HepG2 (cell line): ENCODE measurements around the gene SOAT2. TPM values are rescaled to one million over a fixed set of nuclear protein-coding genes. Genes with fewer than 3 reads are reported as not detected.
A peak's percentile ranks its signal among the peaks of the same experiment; 100 is the strongest.

Source experiments
- ATF1 ChIP-seq: IDR thresholded peaks from 2 replicates; pipeline ENCODE4 v1.6.1; 2016; ENCODE audit warnings: mild to moderate bottlenecking, control low read depth
- BCL6 ChIP-seq: IDR thresholded peaks from 2 replicates; pipeline ENCODE4 v1.6.1; 2016; ENCODE audit warnings: missing genetic modification reagents, missing compliant biosample characterization
- BRCA1 ChIP-seq: sonication (generic); formaldehyde crosslinking; IDR thresholded peaks from 2 replicates; pipeline ENCODE4 v1.4.0; 2020; ENCODE audit warnings: missing genetic modification reagents
- DPF2 ChIP-seq: sonication (generic); formaldehyde crosslinking; IDR thresholded peaks from 2 replicates; pipeline ENCODE4 v1.4.0; 2020; ENCODE audit warnings: mild to moderate bottlenecking, low read depth, missing genetic modification reagents, borderline replicate concordance
- GTF3A ChIP-seq: sonication (generic); formaldehyde crosslinking; conservative IDR thresholded peaks from 2 replicates; pipeline ENCODE4 v1.4.0; 2020; ENCODE audit warnings: mild to moderate bottlenecking, missing genetic modification reagents
- HDAC6 ChIP-seq: fragments of 200-600 bp; sonication (generic); IDR thresholded peaks from 2 replicates; pipeline ENCODE4 v1.7.0; 2017; ENCODE audit warnings: mild to moderate bottlenecking, antibody characterized with exemption, low read length, low read depth
- HNRNPH1 ChIP-seq: fragments of 200-400 bp; formaldehyde crosslinking; optimal IDR thresholded peaks from 2 replicates; pipeline ENCODE3; 2017; ENCODE audit warnings: mild to moderate bottlenecking, low read depth, low read length
- NCOR1 ChIP-seq: fragments of 200-600 bp; sonication (generic); IDR thresholded peaks from 2 replicates; pipeline ENCODE4 v1.7.0; 2017; ENCODE audit warnings: antibody characterized with exemption, low read length, borderline replicate concordance
- NFE2 ChIP-seq: sonication (generic); formaldehyde crosslinking; IDR thresholded peaks from 2 replicates; pipeline ENCODE4 v1.4.0; 2020; ENCODE audit warnings: missing genetic modification reagents
- NFIC ChIP-seq: IDR thresholded peaks from 2 replicates; pipeline ENCODE4 v1.6.1; 2012; ENCODE audit warnings: mild to moderate bottlenecking, low read length, inconsistent platforms
- RORA ChIP-seq: sonication (generic); formaldehyde crosslinking; IDR thresholded peaks from 2 replicates; pipeline ENCODE4 v1.5.0; 2020; ENCODE audit warnings: mild to moderate bottlenecking, missing genetic modification reagents, moderate library complexity
- SRF ChIP-seq: IDR thresholded peaks from 2 replicates; pipeline ENCODE4 v1.6.1; 2011; ENCODE audit warnings: mild to moderate bottlenecking, low read depth, low read length, moderate library complexity
- TBX2 ChIP-seq: sonication (generic); formaldehyde crosslinking; IDR thresholded peaks from 2 replicates; pipeline ENCODE4 v1.5.0; 2020; ENCODE audit warnings: missing genetic modification reagents, mild to moderate bottlenecking, borderline replicate concordance
- THYN1 ChIP-seq: sonication (generic); formaldehyde crosslinking; IDR thresholded peaks from 2 replicates; pipeline ENCODE4 v1.8.1; 2023; ENCODE audit warnings: low read depth, mild to moderate bottlenecking, moderate library complexity, missing genetic modification reagents, borderline replicate concordance
- TOPORS ChIP-seq: sonication (generic); formaldehyde crosslinking; IDR thresholded peaks from 2 replicates; pipeline ENCODE4 v1.8.0; 2023; ENCODE audit warnings: mild to moderate bottlenecking, missing genetic modification reagents
- ZBTB7A ChIP-seq: sonication (generic); formaldehyde crosslinking; IDR thresholded peaks from 2 replicates; pipeline ENCODE4 v1.8.0; 2022; ENCODE audit warnings: mild to moderate bottlenecking, missing genetic modification reagents
- ZFAT ChIP-seq: sonication (generic); formaldehyde crosslinking; conservative IDR thresholded peaks from 2 replicates; pipeline ENCODE4 v1.8.1; 2023; ENCODE audit warnings: missing genetic modification reagents, inconsistent platforms
- ZNF260 ChIP-seq: sonication (generic); formaldehyde crosslinking; IDR thresholded peaks from 2 replicates; pipeline ENCODE4 v1.4.0; 2020; ENCODE audit warnings: missing genetic modification reagents, low read depth, mild to moderate bottlenecking, borderline replicate concordance
- ZNF451 ChIP-seq: sonication (generic); formaldehyde crosslinking; IDR thresholded peaks from 2 replicates; pipeline ENCODE4 v1.5.0; 2020; ENCODE audit warnings: mild to moderate bottlenecking, missing genetic modification reagents
- ZNF543 ChIP-seq: sonication (generic); formaldehyde crosslinking; IDR thresholded peaks from 2 replicates; pipeline ENCODE4 v1.4.0; 2020; ENCODE audit warnings: mild to moderate bottlenecking, missing genetic modification reagents
- ZNF709 ChIP-seq: sonication (generic); formaldehyde crosslinking; IDR thresholded peaks from 2 replicates; pipeline ENCODE4 v1.5.0; 2020; ENCODE audit warnings: mild to moderate bottlenecking, missing genetic modification reagents
- ZNF879 ChIP-seq: sonication (generic); formaldehyde crosslinking; IDR thresholded peaks from 2 replicates; pipeline ENCODE4 v1.8.1; 2023; ENCODE audit warnings: missing genetic modification reagents
- polyA plus RNA-seq, 8 experiments: library from polyadenylated mRNA; depleted of rRNA in 3 of 8; stranded (reverse) in 7 of 8; unstranded in 1 of 8; fragments of >200 nt; fragmentation: Illumina TruSeq in 4 of 8; extraction: Trizol in 4 of 8; gene quantifications; 2 replicates each; pipeline versions ENCODE4 v1.2.1 to v1.2.3, GENCODE V29; 2011 to 2016; ENCODE audit warnings: low read depth in 4 of 8, missing spikeins in 1 of 8, mixed read lengths in 1 of 8; ENCODE audit not compliant: insufficient read depth in 1 of 8
- total RNA-seq, 5 experiments: library from RNA; depleted of rRNA; stranded (reverse); fragments of >200 nt; fragmentation: Illumina TruSeq; extraction: Trizol; gene quantifications; 2 replicates each; pipeline ENCODE4 v1.2.3, GENCODE V29; 2016; ENCODE audit warnings: low read depth in 1 of 5
- TF ChIP-seq, protein P1 (sequence below): fragments of 450-650 bp; IDR thresholded peaks from 2 replicates; pipeline ENCODE4 v1.6.1; 2016
- TF ChIP-seq, protein P2 (sequence below): sonication (generic); formaldehyde crosslinking; IDR thresholded peaks from 2 replicates; pipeline ENCODE4 v1.5.1; 2020; ENCODE audit warnings: mild to moderate bottlenecking, moderate library complexity, missing genetic modification reagents
- TF ChIP-seq, protein P3 (sequence below): sonication (generic); formaldehyde crosslinking; IDR thresholded peaks from 2 replicates; pipeline ENCODE4 v1.4.0; 2020; ENCODE audit warnings: missing genetic modification reagents, borderline replicate concordance

Gene SOAT2
- total and polyA plus RNA-seq, 2 of the 13 experiments (the other 11 are each of a cell fraction or from before 2014, with no cell fraction given), result 14.9 to 108 TPM

DNA sequence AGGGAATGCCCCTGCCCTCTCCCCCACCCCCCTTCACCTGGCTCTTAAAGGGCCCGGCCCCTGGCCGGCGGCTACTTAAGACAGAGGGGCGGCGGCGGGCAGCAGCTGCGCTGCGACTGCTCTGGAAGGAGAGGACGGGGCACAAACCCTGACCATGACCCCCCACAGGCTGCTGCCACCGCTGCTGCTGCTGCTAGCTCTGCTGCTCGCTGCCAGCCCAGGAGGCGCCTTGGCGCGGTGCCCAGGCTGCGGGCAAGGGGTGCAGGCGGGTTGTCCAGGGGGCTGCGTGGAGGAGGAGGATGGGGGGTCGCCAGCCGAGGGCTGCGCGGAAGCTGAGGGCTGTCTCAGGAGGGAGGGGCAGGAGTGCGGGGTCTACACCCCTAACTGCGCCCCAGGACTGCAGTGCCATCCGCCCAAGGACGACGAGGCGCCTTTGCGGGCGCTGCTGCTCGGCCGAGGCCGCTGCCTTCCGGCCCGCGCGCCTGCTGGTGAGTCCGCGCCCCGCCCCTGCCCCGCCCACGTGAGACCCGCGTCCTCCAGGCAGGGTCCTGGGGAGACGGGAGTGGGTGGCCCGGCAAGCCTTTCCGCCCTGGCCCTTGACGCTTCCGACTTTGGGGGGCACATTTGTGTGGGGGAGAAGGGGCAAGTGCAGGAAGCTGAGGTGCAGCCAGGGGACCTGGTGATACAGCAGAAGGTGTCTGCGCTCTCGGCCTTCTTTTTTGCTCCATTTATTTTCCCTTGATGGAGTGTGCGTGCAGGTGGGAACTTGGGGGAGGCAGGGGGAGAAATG is 5.5 kb upstream of the SOAT2 start, which contains the start of gene IGFBP6 (continued):
- TF ChIP-seq ZNF451, result 0 out of 2 replicates have a peak, but pooled peaks have one; percentile 71
- TF ChIP-seq ATF1 (CRISPR knock-in tag), result no peak
- TF ChIP-seq, protein P1, sequence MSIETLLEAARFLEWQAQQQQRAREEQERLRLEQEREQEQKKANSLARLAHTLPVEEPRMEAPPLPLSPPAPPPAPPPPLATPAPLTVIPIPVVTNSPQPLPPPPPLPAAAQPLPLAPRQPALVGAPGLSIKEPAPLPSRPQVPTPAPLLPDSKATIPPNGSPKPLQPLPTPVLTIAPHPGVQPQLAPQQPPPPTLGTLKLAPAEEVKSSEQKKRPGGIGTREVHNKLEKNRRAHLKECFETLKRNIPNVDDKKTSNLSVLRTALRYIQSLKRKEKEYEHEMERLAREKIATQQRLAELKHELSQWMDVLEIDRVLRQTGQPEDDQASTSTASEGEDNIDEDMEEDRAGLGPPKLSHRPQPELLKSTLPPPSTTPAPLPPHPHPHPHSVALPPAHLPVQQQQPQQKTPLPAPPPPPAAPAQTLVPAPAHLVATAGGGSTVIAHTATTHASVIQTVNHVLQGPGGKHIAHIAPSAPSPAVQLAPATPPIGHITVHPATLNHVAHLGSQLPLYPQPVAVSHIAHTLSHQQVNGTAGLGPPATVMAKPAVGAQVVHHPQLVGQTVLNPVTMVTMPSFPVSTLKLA, result no peak
- no peak for TF ChIP-seq BCL6 (CRISPR knock-in tag)
- no peak for TF ChIP-seq ZNF260 (CRISPR knock-in tag)
- peak; percentile 43; the same call in 1 of the 2 replicates for TF ChIP-seq DPF2 (CRISPR knock-in tag)
- TF ChIP-seq ZNF879, result no peak
- TF ChIP-seq NFE2 (CRISPR knock-in tag), result no peak
- TF ChIP-seq SRF, result no peak
- TF ChIP-seq, protein P2, sequence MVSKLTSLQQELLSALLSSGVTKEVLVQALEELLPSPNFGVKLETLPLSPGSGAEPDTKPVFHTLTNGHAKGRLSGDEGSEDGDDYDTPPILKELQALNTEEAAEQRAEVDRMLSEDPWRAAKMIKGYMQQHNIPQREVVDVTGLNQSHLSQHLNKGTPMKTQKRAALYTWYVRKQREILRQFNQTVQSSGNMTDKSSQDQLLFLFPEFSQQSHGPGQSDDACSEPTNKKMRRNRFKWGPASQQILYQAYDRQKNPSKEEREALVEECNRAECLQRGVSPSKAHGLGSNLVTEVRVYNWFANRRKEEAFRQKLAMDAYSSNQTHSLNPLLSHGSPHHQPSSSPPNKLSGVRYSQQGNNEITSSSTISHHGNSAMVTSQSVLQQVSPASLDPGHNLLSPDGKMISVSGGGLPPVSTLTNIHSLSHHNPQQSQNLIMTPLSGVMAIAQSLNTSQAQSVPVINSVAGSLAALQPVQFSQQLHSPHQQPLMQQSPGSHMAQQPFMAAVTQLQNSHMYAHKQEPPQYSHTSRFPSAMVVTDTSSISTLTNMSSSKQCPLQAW (CRISPR knock-in tag), result no peak
- TF ChIP-seq TOPORS, result no peak
- no peak for TF ChIP-seq ZNF543 (CRISPR knock-in tag)
- TF ChIP-seq, protein P3, sequence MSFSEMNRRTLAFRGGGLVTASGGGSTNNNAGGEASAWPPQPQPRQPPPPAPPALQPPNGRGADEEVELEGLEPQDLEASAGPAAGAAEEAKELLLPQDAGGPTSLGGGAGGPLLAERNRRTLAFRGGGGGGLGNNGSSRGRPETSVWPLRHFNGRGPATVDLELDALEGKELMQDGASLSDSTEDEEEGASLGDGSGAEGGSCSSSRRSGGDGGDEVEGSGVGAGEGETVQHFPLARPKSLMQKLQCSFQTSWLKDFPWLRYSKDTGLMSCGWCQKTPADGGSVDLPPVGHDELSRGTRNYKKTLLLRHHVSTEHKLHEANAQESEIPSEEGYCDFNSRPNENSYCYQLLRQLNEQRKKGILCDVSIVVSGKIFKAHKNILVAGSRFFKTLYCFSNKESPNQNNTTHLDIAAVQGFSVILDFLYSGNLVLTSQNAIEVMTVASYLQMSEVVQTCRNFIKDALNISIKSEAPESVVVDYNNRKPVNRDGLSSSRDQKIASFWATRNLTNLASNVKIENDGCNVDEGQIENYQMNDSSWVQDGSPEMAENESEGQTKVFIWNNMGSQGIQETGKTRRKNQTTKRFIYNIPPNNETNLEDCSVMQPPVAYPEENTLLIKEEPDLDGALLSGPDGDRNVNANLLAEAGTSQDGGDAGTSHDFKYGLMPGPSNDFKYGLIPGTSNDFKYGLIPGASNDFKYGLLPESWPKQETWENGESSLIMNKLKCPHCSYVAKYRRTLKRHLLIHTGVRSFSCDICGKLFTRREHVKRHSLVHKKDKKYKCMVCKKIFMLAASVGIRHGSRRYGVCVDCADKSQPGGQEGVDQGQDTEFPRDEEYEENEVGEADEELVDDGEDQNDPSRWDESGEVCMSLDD, result peak; percentile 35; the same call in 1 of the 2 replicates
- no peak for TF ChIP-seq ZNF709 (CRISPR knock-in tag)
- no peak for TF ChIP-seq BRCA1 (CRISPR knock-in tag)
- no peak for TF ChIP-seq NFIC
- TF ChIP-seq HNRNPH1, result no peak
- TF ChIP-seq THYN1 (CRISPR knock-in tag), result no peak
- no peak for TF ChIP-seq GTF3A (CRISPR knock-in tag)
- TF ChIP-seq NCOR1, result no peak
- TF ChIP-seq TBX2 (CRISPR knock-in tag), result peak; percentile 67; the same call in 1 of the 2 replicates
- no peak for TF ChIP-seq HDAC6
- TF ChIP-seq ZBTB7A, result peak; percentile 64; the same call in 1 of the 2 replicates
- TF ChIP-seq RORA (CRISPR knock-in tag), result no peak
- TF ChIP-seq ZFAT (CRISPR knock-in tag), result no peak
